Lower lobe of right lung (tissue), 2 donors: Measurements from ENCODE around the gene PRDM16. TPM values are rescaled to one million over a fixed set of nuclear protein-coding genes. Genes with fewer than 3 reads are reported as not detected.

Experiments
- ATAC-seq, 2 donors: fragments of 200-7000 bp; cut with Tn5 transposase; one replicate each; pipeline ENCODE4 v1.9.1; 2020 to 2022; ENCODE audit warnings: mild to moderate bottlenecking in 2 of 2, moderate library complexity in 2 of 2
- DNase-seq: peaks from one replicate; pipeline ENCODE4 v3.0.0-alpha.2; 2020
- H3K27ac ChIP-seq: fragments of 200-600 bp; one replicate; pipeline ENCODE4 v1.8.0; 2022
- H3K27me3 ChIP-seq: fragments of 200-600 bp; one replicate; pipeline ENCODE4 v1.8.0; 2022; ENCODE audit warnings: low read depth
- H3K36me3 ChIP-seq: fragments of 200-600 bp; one replicate; pipeline ENCODE4 v1.8.0; 2022; ENCODE audit warnings: mild to moderate bottlenecking
- H3K4me1 ChIP-seq: fragments of 200-600 bp; one replicate; pipeline ENCODE4 v1.8.0; 2022
- H3K4me3 ChIP-seq: fragments of 200-600 bp; one replicate; pipeline ENCODE4 v1.8.0; 2022; ENCODE audit warnings: mild to moderate bottlenecking
- H3K9me3 ChIP-seq: fragments of 200-600 bp; one replicate; pipeline ENCODE4 v1.8.0; 2022
- CTCF ChIP-seq: fragments of 200-600 bp; IDR thresholded peaks from one replicate; pipeline ENCODE4 v1.8.0; 2022; ENCODE audit warnings: antibody characterized with exemption, mild to moderate bottlenecking
- intact Hi-C: fragments of 100-400 bp; cut with DNase I; formaldehyde crosslinking; loops from one replicate; pipeline ENCODE4 v1.11.0; 2022
- total RNA-seq: library from RNA; stranded (reverse); fragmentation: NEBNext Ultra II Directional; extraction: Animal tissue kit (Norgen Biotek cat#: 25700); gene quantifications from one replicate; pipeline ENCODE4 v1.2.1, GENCODE V29; 2021
- donor health status: DM: no; HTN: yes; CAD: no; lungs with severe emphysema.

The PRDM16 gene
- total RNA-seq, 1 donor from 2014 or later: 19.2 TPM

- Histone ChIP-seq H3K27me3 (peaks cover 4% of the 10 kb centered on the region), H3K9me3 (no peaks in the 10 kb centered on the region), H3K4me3 (no peak overlapping the region), H3K36me3 (no peaks in the 10 kb centered on the region), H3K27ac (no peak overlapping the region), H3K4me1 (peaks cover 30% of the 10 kb centered on the region)
- no peak for TF ChIP-seq CTCF
- DNase-seq: no peak
- intact Hi-C loops: no loop called here
- no peak for ATAC-seq
These were observed 146.4 kb downstream of the PRDM16 start for GRCh38 chr1:3215198-3216014.

GRCh38 chr1:3216015-3216391 is 147.0 kb downstream of the PRDM16 start:
- Histone ChIP-seq H3K27me3 (peaks cover 4% of the 10 kb centered on the region), H3K27ac (no peak overlapping the region), H3K4me3 (no peak overlapping the region), H3K9me3 (no peaks in the 10 kb centered on the region), H3K36me3 (no peaks in the 10 kb centered on the region), H3K4me1 (peaks cover 30% of the 10 kb centered on the region)
- no peak for ATAC-seq
- intact Hi-C loops: no loop called here
- TF ChIP-seq CTCF: no peak
- no peak for DNase-seq

- no peaks in the 10 kb centered on the region for H3K36me3 ChIP-seq
- H3K4me1 ChIP-seq: peaks cover 39% of the 10 kb centered on the region
- no peak for TF ChIP-seq CTCF
- no peak overlapping the region for H3K4me3 ChIP-seq
- H3K27me3 ChIP-seq: peaks cover 4% of the 10 kb centered on the region
- no peaks in the 10 kb centered on the region for H3K9me3 ChIP-seq
- no peak overlapping the region for H3K27ac ChIP-seq
- intact Hi-C loops: no loop called here
- ATAC-seq (peak; percentile 6 to 11), DNase-seq (no peak)
These were observed 148.2 kb downstream of the PRDM16 start for GRCh38 chr1:3217181-3217641.

GRCh38 chr1:3217979-3218679 is 149.1 kb downstream of the PRDM16 start:
- H3K27ac ChIP-seq: no peak overlapping the region
- intact Hi-C loops: no loop called here
- DNase-seq (no peak), ATAC-seq (no peak)
- no peak overlapping the region for H3K4me3 ChIP-seq
- H3K27me3 ChIP-seq: peaks cover 4% of the 10 kb centered on the region
- peaks cover 48% of the 10 kb centered on the region for H3K4me1 ChIP-seq
- no peak for TF ChIP-seq CTCF
- no peaks in the 10 kb centered on the region for H3K9me3 ChIP-seq
- H3K36me3 ChIP-seq: no peaks in the 10 kb centered on the region

- no peaks in the 10 kb centered on the region for H3K36me3 ChIP-seq
- H3K9me3 ChIP-seq: no peaks in the 10 kb centered on the region
- intact Hi-C loops: no loop called here
- no peak for TF ChIP-seq CTCF
- peaks cover 4% of the 10 kb centered on the region for H3K27me3 ChIP-seq
- DNase-seq (peak; percentile 78), ATAC-seq (peak; percentile 54 to 73)
- H3K4me1 ChIP-seq: peaks cover 48% of the 10 kb centered on the region
- peak overlapping the region; percentile 23 for H3K4me3 ChIP-seq
- peak overlapping the region; percentile 24 for H3K27ac ChIP-seq
These were observed 150.2 kb downstream of the PRDM16 start for GRCh38 chr1:3219005-3219790.
